Stimulated activated CD4-positive, alpha-beta T cell treated with anti-CD3 and anti-CD28 coated beads, Interleukin-12 subunit alpha, Interleukin-12 subunit beta, amount 100 ng/mL, for 48 hours (primary cell): ENCODE data around the gene VEGFC.

Source experiments
- DNase-seq, 3 donors: peaks; one replicate each; pipeline ENCODE4 v3.0.0-alpha.2; 2020; ENCODE audit warnings: low read depth in 2 of 3, low spot score in 1 of 3

Gene VEGFC

GRCh38 chr4:176767183-176767582 is 25.5 kb downstream of the VEGFC start:
- DNase-seq: no peak

- no peak for DNase-seq
Measured at GRCh38 chr4:176762661-176763308, 29.9 kb downstream of the VEGFC start.

- no peak for DNase-seq
Measured at GRCh38 chr4:176761872-176762271, 30.9 kb downstream of the VEGFC start.

GRCh38 chr4:176760471-176760870 is 32.3 kb downstream of the VEGFC start:
- no peak for DNase-seq

GRCh38 chr4:176758731-176759130 is 34.0 kb downstream of the VEGFC start:
- no peak for DNase-seq

GRCh38 chr4:176758323-176758722 is 34.4 kb downstream of the VEGFC start:
- no peak for DNase-seq

- DNase-seq: no peak
Measured at GRCh38 chr4:176755613-176756012, 37.1 kb downstream of the VEGFC start.

GRCh38 chr4:176755001-176755400 is 37.7 kb downstream of the VEGFC start:
- DNase-seq: no peak

- DNase-seq: no peak
Measured at GRCh38 chr4:176753049-176753448, 39.7 kb downstream of the VEGFC start.

GRCh38 chr4:176752191-176752749 is 40.5 kb downstream of the VEGFC start:
- DNase-seq: no peak

- DNase-seq: no peak
Measured at GRCh38 chr4:176751061-176751460, 41.7 kb downstream of the VEGFC start.

- DNase-seq: no peak
Measured at GRCh38 chr4:176746846-176747245, 45.9 kb downstream of the VEGFC start.

- DNase-seq: no peak
Measured at GRCh38 chr4:176745902-176746301, 46.8 kb downstream of the VEGFC start.

GRCh38 chr4:176744091-176744490 is 48.6 kb downstream of the VEGFC start:
- no peak for DNase-seq

- DNase-seq: no peak
Measured at GRCh38 chr4:176742211-176742610, 50.5 kb downstream of the VEGFC start.

- DNase-seq: no peak
Measured at GRCh38 chr4:176741253-176741652, 51.5 kb downstream of the VEGFC start.

- DNase-seq: no peak
Measured at GRCh38 chr4:176735300-176735699, 57.4 kb downstream of the VEGFC start.

GRCh38 chr4:176734461-176734860 is 58.3 kb downstream of the VEGFC start:
- DNase-seq: no peak

- no peak for DNase-seq
Measured at GRCh38 chr4:176729489-176729888, 63.2 kb downstream of the VEGFC start.

- DNase-seq: no peak
Measured at GRCh38 chr4:176726803-176727202, 65.9 kb downstream of the VEGFC start.

- no peak for DNase-seq
Measured at GRCh38 chr4:176721459-176721858, 71.3 kb downstream of the VEGFC start.

- DNase-seq: no peak
Measured at GRCh38 chr4:176718881-176719280, 73.8 kb downstream of the VEGFC start.

GRCh38 chr4:176717237-176717636 is 75.5 kb downstream of the VEGFC start:
- no peak for DNase-seq
